GM12872 (cell line): ENCODE measurements around the gene EIF4H.
A peak's percentile ranks its signal among the peaks of the same experiment; 100 is the strongest.

Experiments
- TF ChIP-seq, protein P1 (sequence below): IDR thresholded peaks from 3 replicates; pipeline ENCODE4 v1.5.1; 2011; ENCODE audit warnings: low read depth, mild to moderate bottlenecking, low read length, moderate library complexity; ENCODE audit not compliant: insufficient read depth

Gene EIF4H

GRCh38 chr7:74206589-74207120 is 32.5 kb downstream of the EIF4H start:
- TF ChIP-seq, protein P1, sequence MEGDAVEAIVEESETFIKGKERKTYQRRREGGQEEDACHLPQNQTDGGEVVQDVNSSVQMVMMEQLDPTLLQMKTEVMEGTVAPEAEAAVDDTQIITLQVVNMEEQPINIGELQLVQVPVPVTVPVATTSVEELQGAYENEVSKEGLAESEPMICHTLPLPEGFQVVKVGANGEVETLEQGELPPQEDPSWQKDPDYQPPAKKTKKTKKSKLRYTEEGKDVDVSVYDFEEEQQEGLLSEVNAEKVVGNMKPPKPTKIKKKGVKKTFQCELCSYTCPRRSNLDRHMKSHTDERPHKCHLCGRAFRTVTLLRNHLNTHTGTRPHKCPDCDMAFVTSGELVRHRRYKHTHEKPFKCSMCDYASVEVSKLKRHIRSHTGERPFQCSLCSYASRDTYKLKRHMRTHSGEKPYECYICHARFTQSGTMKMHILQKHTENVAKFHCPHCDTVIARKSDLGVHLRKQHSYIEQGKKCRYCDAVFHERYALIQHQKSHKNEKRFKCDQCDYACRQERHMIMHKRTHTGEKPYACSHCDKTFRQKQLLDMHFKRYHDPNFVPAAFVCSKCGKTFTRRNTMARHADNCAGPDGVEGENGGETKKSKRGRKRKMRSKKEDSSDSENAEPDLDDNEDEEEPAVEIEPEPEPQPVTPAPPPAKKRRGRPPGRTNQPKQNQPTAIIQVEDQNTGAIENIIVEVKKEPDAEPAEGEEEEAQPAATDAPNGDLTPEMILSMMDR: peak; percentile 96

DNA sequence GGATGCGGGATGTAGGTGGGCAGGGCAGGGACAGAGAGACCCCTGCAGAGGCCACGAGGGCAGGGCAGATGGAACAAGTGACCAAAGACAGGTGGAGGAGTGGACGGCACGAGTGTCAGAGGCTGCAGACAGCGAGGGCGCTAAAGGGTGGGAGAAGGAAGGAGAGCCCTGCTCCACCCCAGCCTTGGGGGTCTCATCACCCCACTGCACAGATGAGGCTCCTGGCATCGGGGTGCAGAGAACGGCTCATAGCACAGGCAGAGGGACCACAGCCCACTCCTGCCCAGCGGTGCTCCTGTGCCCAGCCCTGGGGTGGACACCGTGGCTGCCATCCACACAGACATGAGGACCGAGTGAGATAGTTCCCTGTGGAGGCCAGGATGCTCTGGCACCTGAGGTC is 33.4 kb downstream of the EIF4H start:
- TF ChIP-seq, protein P1: no peak

DNA sequence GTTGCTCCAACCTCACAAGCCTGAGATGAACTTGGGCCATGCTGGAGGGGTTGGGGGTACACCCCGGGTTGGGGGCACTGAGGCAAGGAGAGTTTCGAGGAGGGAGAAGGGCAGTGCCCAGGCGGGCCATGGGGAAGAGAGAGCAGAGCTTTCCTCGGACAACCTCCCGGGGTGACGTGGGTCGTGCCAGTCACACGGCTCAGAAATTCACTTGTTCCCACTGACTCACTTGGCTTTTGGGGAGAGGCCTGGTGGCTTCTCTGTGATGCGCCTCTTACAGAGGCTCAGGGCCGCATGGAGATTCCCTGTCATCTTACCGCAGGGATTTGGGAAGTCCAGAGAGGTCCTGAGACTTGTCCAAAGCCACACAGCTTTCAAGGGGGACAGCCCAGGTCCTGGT is 38.5 kb downstream of the EIF4H start:
- TF ChIP-seq, protein P1: no peak

DNA sequence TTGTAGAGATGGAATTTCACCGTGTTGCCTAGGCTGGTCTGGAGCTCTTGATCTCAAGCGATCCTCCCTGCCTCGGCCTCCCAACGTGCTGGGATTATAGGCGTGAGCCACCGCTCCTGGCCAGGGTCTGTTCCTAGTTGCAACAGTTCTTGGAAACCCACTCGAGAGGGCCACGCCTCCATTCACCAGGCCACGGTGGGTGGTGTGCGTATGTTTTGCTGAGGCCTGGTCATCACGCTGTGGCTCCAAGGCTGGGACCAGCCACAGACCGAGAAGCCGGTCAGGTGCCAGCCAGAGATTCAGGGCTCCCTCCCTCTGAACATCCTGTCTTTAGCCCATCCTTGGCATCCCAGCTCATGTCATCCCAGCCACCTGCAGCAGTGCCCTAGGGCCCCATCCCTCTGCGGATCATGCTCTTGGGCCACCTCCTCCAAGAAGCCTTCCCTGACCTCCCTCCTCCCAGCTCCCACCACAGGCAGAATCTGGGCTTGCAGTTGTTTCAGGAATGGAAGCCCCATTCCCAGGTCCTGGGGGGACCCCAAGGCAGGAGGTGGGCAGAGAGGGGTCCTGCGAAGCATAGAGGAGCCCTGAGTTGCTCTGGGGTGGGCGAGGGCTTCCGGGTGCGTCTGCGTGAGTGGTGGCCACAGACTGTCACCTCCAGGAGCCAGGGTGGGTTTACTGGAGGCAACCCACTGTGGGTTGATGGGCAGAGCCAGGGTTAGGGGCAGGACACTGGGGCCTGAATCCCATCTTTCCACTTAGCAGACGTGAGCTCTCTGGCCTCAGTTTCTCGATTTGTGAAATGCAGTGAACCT is 40.9 kb downstream of the EIF4H start:
- TF ChIP-seq, protein P1: no peak

DNA sequence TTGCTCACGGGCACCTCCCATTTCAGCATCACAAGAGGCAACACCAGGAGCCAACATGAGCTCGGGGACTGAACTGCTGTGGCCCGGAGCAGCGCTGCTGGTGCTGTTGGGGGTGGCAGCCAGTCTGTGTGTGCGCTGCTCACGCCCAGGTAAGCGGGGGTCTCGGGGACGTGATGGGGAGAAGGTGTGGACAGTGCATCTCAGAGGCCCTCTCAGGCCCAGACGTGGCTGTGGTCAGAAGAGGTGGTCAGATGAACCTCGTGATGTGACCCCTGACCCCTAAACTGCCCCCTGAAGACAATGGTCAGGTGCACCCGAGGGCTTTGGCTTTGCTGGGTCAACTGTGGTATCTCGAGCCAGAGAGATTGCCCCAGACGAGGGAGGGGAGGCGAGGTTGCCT is 41.8 kb downstream of the EIF4H start:
- TF ChIP-seq, protein P1: no peak

GRCh38 chr7:74216361-74216761 is 42.2 kb downstream of the EIF4H start:
- TF ChIP-seq, protein P1: no peak

DNA sequence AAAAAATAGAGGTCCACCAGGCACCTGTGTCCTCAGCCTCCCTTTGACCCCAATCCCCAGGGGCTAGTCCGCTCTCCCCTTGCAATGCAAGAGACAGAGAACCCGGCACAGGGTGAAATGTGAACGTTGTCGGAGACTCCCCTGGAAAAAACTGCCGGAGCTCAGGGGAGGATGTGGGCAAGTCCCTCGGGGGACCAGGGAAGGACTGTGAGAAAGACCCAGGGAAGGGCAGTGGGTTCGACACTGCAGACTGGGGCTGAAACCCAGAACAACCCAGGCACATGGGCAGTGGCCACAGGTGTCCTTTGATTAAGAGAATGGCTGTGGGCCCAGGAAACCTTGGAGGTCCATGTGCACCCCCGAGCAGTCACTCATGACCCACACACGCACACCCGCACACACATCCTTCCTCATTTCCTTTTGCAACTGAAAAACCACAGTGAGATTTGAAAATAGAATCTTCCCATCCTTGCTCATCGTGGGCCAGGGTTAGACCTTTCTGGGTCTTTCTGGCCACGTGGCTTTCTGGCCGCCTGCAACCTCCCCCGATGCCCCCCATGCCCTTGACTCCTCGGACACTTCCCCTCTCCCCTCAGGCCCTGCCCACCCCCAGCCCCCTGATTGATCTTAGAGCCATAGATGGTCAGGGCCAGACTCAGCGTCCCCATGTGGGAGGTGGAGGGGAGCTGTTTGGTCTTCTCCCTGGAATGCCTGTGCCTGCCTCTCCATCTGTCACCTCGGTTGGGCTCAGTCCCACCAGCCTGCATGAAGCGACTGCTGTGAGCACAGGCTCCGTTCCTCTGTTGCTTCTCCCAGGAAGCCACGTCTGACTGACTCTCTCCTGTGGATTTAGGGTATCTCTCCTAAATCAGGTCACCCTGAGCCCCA is 43.5 kb downstream of the EIF4H start:
- TF ChIP-seq, protein P1: no peak
